Brain microvascular endothelial cell (primary cell): ENCODE data around the gene MTA3.
"Not testable (repeated sequence)": the region's sequence is repeated elsewhere in the genome, so short reads cannot be mapped to it uniquely, and the experiment has no call there.

ENCODE experiments used
- DNase-seq: peaks from one replicate; pipeline ENCODE4 v3.0.0-alpha.2; 2020
- H3K27ac ChIP-seq: fragments of 250-450 bp; sonication (Bioruptor Pico); 2 replicates; pipeline ENCODE4 v1.5.1; 2020; ENCODE audit warnings: mild to moderate bottlenecking, moderate library complexity
- H3K27me3 ChIP-seq: fragments of 250-450 bp; sonication (Bioruptor Pico); replicated peaks from 2 replicates; pipeline ENCODE4 v1.5.1; 2020; ENCODE audit warnings: mild to moderate bottlenecking
- H3K36me3 ChIP-seq: fragments of 250-450 bp; sonication (Bioruptor Pico); replicated peaks from 2 replicates; pipeline ENCODE4 v1.5.1; 2020; ENCODE audit warnings: mild to moderate bottlenecking
- H3K4me3 ChIP-seq: 2 replicates; pipeline ENCODE4 v1.5.1; 2011; ENCODE audit warnings: low read depth, mild to moderate bottlenecking, control low read depth, low read length, moderate library complexity
- CTCF ChIP-seq: IDR thresholded peaks from 2 replicates; pipeline ENCODE4 v1.5.1; 2011; ENCODE audit warnings: low read depth, mild to moderate bottlenecking, moderate library complexity, low read length, control low read depth, inconsistent platforms; ENCODE audit errors: missing control alignments
- in situ Hi-C: cut with HindIII; loops from 2 replicates; pipeline ENCODE4 v1.10.0; 2017; ENCODE audit warnings: low sequenced_read_pairs, low pct_ligation_motif_present

MTA3 gene

GRCh38 chr2:42578621-42579020, 10.2 kb downstream of the MTA3 start:
- in situ Hi-C loops, result no loop called here
- H3K36me3 ChIP-seq, result peaks cover 28% of the 10 kb centered on the region
- no peak for DNase-seq
- no peaks in the 10 kb centered on the region for H3K27me3 ChIP-seq
- H3K27ac ChIP-seq, result no peak overlapping the region
- TF ChIP-seq CTCF, result no peak
- H3K4me3 ChIP-seq, result no peak overlapping the region

GRCh38 chr2:42581257-42581656, 12.8 kb downstream of the MTA3 start:
- no peak for DNase-seq
- in situ Hi-C loops, result no loop called here
- no peaks in the 10 kb centered on the region for H3K27me3 ChIP-seq
- no peak overlapping the region for H3K4me3 ChIP-seq
- TF ChIP-seq CTCF, result no peak
- no peak overlapping the region for H3K27ac ChIP-seq
- H3K36me3 ChIP-seq, result peaks cover 21% of the 10 kb centered on the region

GRCh38 chr2:42584628-42585027, 16.2 kb downstream of the MTA3 start:
- H3K27me3 ChIP-seq, H3K4me3 ChIP-seq, DNase-seq, H3K27ac ChIP-seq, in situ Hi-C loops: not testable (repeated sequence)
- peaks cover 16% of the 10 kb centered on the region for H3K36me3 ChIP-seq

- no peak overlapping the region for H3K27ac ChIP-seq
Observed at GRCh38 chr2:42585779-42586178, 17.3 kb downstream of the MTA3 start.

GRCh38 chr2:42587526-42588117, 19.2 kb downstream of the MTA3 start:
- in situ Hi-C loops, result no loop called here
- DNase-seq, result no peak
- Histone ChIP-seq H3K4me3 (no peak overlapping the region), H3K27me3 (no peaks in the 10 kb centered on the region), H3K36me3 (peaks cover 2% of the 10 kb centered on the region), H3K27ac (no peak overlapping the region)
- TF ChIP-seq CTCF, result no peak

More at GRCh38 chr2:42585779-42586178, 17.3 kb downstream of the MTA3 start:
- no peak for TF ChIP-seq CTCF
- H3K4me3 ChIP-seq, result no peak overlapping the region
- H3K27me3 ChIP-seq, result no peaks in the 10 kb centered on the region
- no peak for DNase-seq
- peaks cover 8% of the 10 kb centered on the region for H3K36me3 ChIP-seq
- in situ Hi-C loops, result no loop called here

GRCh38 chr2:42588121-42588520, 19.7 kb downstream of the MTA3 start:
- H3K36me3 ChIP-seq, result peaks cover 2% of the 10 kb centered on the region
- H3K27me3 ChIP-seq, result no peaks in the 10 kb centered on the region
- H3K27ac ChIP-seq, result no peak overlapping the region
- in situ Hi-C loops, result no loop called here
- no peak overlapping the region for H3K4me3 ChIP-seq
- no peak for DNase-seq
- no peak for TF ChIP-seq CTCF
